Left ventricle myocardium inferior (tissue), 1 donor: ENCODE measurements around the gene TMEM218. TPM values are rescaled to one million over a fixed set of nuclear protein-coding genes. Genes with fewer than 3 reads are reported as not detected.

Experiments
- DNase-seq: peaks from one replicate; pipeline ENCODE4 v3.0.0-alpha.2; 2020
- H3K27ac ChIP-seq: fragments of 200-600 bp; replicated peaks from 2 replicates; pipeline ENCODE4 v1.8.0; 2021
- H3K27me3 ChIP-seq: fragments of 200-600 bp; 2 replicates; pipeline ENCODE4 v1.8.0; 2021; ENCODE audit warnings: low read depth
- H3K36me3 ChIP-seq: fragments of 200-600 bp; 2 replicates; pipeline ENCODE4 v1.8.0; 2021
- H3K4me1 ChIP-seq: fragments of 200-600 bp; 2 replicates; pipeline ENCODE4 v1.8.0; 2021
- H3K4me3 ChIP-seq: fragments of 200-600 bp; 2 replicates; pipeline ENCODE4 v1.8.0; 2021; ENCODE audit warnings: mild to moderate bottlenecking, moderate library complexity
- H3K9me3 ChIP-seq: fragments of 200-600 bp; replicated peaks from 2 replicates; pipeline ENCODE4 v1.8.0; 2021
- intact Hi-C: fragments of 100-400 bp; cut with micrococcal nuclease; formaldehyde crosslinking; loops from one replicate; pipeline ENCODE4 v1.11.0; 2022
- total RNA-seq: library from RNA; stranded (reverse); fragmentation: NEBNext Ultra II Directional; extraction: Animal tissue kit (Norgen Biotek cat#: 25700); gene quantifications from one replicate; pipeline ENCODE4 v1.2.1, GENCODE V29; 2021
- TF ChIP-seq, protein P1 (sequence below): fragments of 200-600 bp; IDR thresholded peaks from 2 replicates; pipeline ENCODE4 v1.8.0; 2021; ENCODE audit warnings: antibody characterized with exemption, mild to moderate bottlenecking, borderline replicate concordance
- donor health status: DM: no; HTN: yes; CAD: no; lungs with severe emphysema.

TMEM218 gene
- total RNA-seq, 1 donor from 2014 or later = 6.2 TPM

- Histone ChIP-seq H3K4me1 (no peaks in the 10 kb centered on the region), H3K27ac (no peak overlapping the region), H3K36me3 (no peaks in the 10 kb centered on the region), H3K9me3 (no peaks in the 10 kb centered on the region), H3K27me3 (peaks cover 38% of the 10 kb centered on the region), H3K4me3 (no peak overlapping the region)
- TF ChIP-seq, protein P1, sequence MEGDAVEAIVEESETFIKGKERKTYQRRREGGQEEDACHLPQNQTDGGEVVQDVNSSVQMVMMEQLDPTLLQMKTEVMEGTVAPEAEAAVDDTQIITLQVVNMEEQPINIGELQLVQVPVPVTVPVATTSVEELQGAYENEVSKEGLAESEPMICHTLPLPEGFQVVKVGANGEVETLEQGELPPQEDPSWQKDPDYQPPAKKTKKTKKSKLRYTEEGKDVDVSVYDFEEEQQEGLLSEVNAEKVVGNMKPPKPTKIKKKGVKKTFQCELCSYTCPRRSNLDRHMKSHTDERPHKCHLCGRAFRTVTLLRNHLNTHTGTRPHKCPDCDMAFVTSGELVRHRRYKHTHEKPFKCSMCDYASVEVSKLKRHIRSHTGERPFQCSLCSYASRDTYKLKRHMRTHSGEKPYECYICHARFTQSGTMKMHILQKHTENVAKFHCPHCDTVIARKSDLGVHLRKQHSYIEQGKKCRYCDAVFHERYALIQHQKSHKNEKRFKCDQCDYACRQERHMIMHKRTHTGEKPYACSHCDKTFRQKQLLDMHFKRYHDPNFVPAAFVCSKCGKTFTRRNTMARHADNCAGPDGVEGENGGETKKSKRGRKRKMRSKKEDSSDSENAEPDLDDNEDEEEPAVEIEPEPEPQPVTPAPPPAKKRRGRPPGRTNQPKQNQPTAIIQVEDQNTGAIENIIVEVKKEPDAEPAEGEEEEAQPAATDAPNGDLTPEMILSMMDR = no peak
- intact Hi-C loops = no loop called here
- no peak for DNase-seq
Measured at GRCh38 chr11:125084057-125084416, 27.4 kb downstream of the TMEM218 start.

DNA sequence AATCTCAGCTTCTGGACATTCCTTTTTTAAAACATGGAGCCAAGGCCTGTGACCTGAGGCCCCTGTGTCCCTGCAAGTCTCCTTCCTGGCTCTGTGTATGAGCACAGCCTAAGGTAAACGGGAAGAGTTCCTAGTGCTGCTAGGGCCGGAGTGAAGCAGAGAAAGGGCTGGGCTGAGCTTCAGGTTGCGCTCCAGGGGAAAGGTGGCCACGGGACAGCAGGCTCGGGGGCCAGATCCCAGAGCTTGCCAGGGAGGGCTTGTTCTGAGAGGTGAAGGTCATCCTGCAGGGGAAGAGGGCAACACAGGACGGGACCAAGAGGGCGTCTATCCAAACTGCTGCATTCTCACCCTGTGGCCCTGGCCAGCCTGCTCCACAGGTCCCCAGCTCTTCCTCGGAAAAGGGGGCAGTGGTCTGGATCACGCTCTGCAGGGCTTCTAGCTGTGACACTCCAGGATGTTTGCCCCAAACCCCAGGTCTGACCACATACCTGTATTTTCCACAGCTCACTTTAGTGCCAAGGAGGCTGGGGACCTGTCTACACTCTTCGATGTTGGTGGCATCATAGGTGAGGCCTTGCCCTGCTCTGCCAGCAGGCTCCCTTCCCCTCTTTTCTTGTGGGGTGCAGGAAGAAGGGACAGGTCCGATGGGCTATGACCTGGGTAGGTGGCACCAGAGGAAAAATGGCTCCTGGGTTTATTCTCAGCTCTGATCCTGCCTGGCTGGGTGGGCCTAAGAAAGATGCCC is 27.9 kb downstream of the TMEM218 start:
- Histone ChIP-seq H3K4me3 (no peak overlapping the region), H3K27me3 (peaks cover 38% of the 10 kb centered on the region), H3K4me1 (no peaks in the 10 kb centered on the region), H3K9me3 (no peaks in the 10 kb centered on the region), H3K36me3 (no peaks in the 10 kb centered on the region), H3K27ac (no peak overlapping the region)
- DNase-seq = no peak
- TF ChIP-seq, protein P1 = no peak
- intact Hi-C loops = no loop called here

- H3K27me3 ChIP-seq = peaks cover 38% of the 10 kb centered on the region
- H3K27ac ChIP-seq = no peak overlapping the region
- no peak for DNase-seq
- TF ChIP-seq, protein P1 = no peak
- no peaks in the 10 kb centered on the region for H3K9me3 ChIP-seq
- H3K4me1 ChIP-seq = no peaks in the 10 kb centered on the region
- intact Hi-C loops = no loop called here
- H3K4me3 ChIP-seq = no peak overlapping the region
- H3K36me3 ChIP-seq = no peaks in the 10 kb centered on the region
Measured at GRCh38 chr11:125082611-125083311, 28.7 kb downstream of the TMEM218 start.

GRCh38 chr11:125082040-125082439 is 29.4 kb downstream of the TMEM218 start:
- intact Hi-C loops = no loop called here
- H3K4me1 ChIP-seq = no peaks in the 10 kb centered on the region
- peaks cover 44% of the 10 kb centered on the region for H3K27me3 ChIP-seq
- H3K4me3 ChIP-seq = no peak overlapping the region
- no peak overlapping the region for H3K27ac ChIP-seq
- TF ChIP-seq, protein P1 = no peak
- DNase-seq = no peak
- no peaks in the 10 kb centered on the region for H3K9me3 ChIP-seq
- no peaks in the 10 kb centered on the region for H3K36me3 ChIP-seq

GRCh38 chr11:125081098-125081798 is 30.2 kb downstream of the TMEM218 start:
- Histone ChIP-seq H3K27ac (no peak overlapping the region), H3K27me3 (peaks cover 52% of the 10 kb centered on the region), H3K4me3 (no peak overlapping the region), H3K9me3 (no peaks in the 10 kb centered on the region), H3K36me3 (no peaks in the 10 kb centered on the region), H3K4me1 (no peaks in the 10 kb centered on the region)
- TF ChIP-seq, protein P1 = no peak
- intact Hi-C loops = no loop called here
- no peak for DNase-seq
